Hepatocyte (in vitro differentiated cells): ENCODE results near the gene IFT172.

ENCODE experiments used
- CTCF ChIP-seq: fragments of 200-600 bp; sonication (generic); IDR thresholded peaks from 2 replicates; pipeline ENCODE4 v1.5.1; 2016; ENCODE audit warnings: antibody characterized with exemption, mild to moderate bottlenecking; ENCODE audit not compliant: poor library complexity
- EZH2phosphoT487 ChIP-seq: fragments of 200-600 bp; sonication (generic); IDR thresholded peaks from one replicate; pipeline ENCODE4 v1.6.1; 2018; ENCODE audit warnings: antibody characterized with exemption, mild to moderate bottlenecking, low read depth, moderate library complexity; ENCODE audit not compliant: unreplicated experiment, severe bottlenecking

GRCh38 chr2:27518782-27519113 is 29.2 kb upstream of the IFT172 start:
- no peak for TF ChIP-seq CTCF
- TF ChIP-seq EZH2phosphoT487, result no peak
